ENCODE results near the gene EGFL7. TPM values are rescaled to one million over a fixed set of nuclear protein-coding genes. Genes with fewer than 3 reads are reported as not detected.

The EGFL7 gene
- total and polyA plus RNA-seq, 2 of the 13 experiments (the other 11 are each of a cell fraction or from before 2014, with no cell fraction given), result 0.20 to 5.1 TPM

DNA sequence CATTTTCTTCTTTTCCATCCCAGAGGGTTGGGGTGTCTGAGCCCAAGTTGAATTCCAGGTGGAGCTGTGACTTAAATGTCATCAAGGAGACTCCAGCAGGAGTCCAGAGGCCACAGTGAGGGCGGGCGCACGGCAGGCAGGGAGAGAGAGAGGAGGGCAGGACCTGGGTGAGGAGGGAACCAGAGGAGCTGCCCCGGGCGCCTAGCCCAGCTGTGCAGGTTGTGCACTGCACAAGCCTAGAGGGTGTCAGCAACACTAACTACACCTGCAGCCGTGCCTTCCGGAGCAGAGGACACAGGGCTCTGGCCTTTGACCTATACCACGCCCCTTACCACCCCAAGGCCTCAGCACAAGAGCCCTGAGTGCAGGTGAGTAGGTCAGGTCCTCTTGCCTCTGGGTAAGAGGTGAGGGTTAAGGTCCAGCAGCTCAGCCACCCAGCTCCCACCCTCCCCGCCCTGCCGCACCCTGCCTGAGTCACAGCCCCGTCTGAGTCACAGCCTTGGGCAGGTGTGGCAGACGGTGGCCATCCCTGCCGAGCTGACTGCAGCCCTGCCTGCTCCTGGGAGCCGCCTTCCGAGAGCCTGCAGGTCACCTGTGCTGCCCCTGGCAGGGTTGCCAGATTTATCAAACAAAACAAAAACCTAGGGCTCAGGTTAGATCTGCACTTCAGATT lies 30.9 kb downstream of the EGFL7 start (continued):
- peak; percentile 88 for TF ChIP-seq SALL1 (CRISPR knock-in tag; IDR thresholded peaks at IDR 0.05)
- no peak for TF ChIP-seq ZNF704 (CRISPR knock-in tag; IDR thresholded peaks at IDR 0.05; ENCODE audit: borderline replicate concordance)
- TF ChIP-seq EZH2 (conservative IDR thresholded peaks at IDR 0.05; ENCODE audit: low read depth, low read length), result no peak
- no peak for TF ChIP-seq ZNF274 (CRISPR knock-in tag; IDR thresholded peaks at IDR 0.05)
- TF ChIP-seq ISX (CRISPR knock-in tag; conservative IDR thresholded peaks at IDR 0.05), result no peak
- no peak for TF ChIP-seq ZNF674 (CRISPR knock-in tag; IDR thresholded peaks at IDR 0.05; ENCODE audit: low read depth)
- peak; percentile 96 for TF ChIP-seq ZNF670 (CRISPR knock-in tag; IDR thresholded peaks at IDR 0.05; ENCODE audit: borderline replicate concordance)
- TF ChIP-seq, protein P1, sequence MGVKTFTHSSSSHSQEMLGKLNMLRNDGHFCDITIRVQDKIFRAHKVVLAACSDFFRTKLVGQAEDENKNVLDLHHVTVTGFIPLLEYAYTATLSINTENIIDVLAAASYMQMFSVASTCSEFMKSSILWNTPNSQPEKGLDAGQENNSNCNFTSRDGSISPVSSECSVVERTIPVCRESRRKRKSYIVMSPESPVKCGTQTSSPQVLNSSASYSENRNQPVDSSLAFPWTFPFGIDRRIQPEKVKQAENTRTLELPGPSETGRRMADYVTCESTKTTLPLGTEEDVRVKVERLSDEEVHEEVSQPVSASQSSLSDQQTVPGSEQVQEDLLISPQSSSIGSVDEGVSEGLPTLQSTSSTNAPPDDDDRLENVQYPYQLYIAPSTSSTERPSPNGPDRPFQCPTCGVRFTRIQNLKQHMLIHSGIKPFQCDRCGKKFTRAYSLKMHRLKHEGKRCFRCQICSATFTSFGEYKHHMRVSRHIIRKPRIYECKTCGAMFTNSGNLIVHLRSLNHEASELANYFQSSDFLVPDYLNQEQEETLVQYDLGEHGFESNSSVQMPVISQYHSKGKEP (CRISPR knock-in tag; IDR thresholded peaks at IDR 0.05), result no peak
- TF ChIP-seq ZNF746 (CRISPR knock-in tag; IDR thresholded peaks at IDR 0.05), result no peak
- no peak for TF ChIP-seq ZNF678 (CRISPR knock-in tag; IDR thresholded peaks at IDR 0.05)
- TF ChIP-seq SNAPC2 (CRISPR knock-in tag; IDR thresholded peaks at IDR 0.05), result 0 out of 2 replicates have a peak, but pooled peaks have one; percentile 37
- peak; percentile 98 for TF ChIP-seq SKIL (CRISPR knock-in tag; IDR thresholded peaks at IDR 0.05; ENCODE audit: borderline replicate concordance)
- TF ChIP-seq, protein P2, sequence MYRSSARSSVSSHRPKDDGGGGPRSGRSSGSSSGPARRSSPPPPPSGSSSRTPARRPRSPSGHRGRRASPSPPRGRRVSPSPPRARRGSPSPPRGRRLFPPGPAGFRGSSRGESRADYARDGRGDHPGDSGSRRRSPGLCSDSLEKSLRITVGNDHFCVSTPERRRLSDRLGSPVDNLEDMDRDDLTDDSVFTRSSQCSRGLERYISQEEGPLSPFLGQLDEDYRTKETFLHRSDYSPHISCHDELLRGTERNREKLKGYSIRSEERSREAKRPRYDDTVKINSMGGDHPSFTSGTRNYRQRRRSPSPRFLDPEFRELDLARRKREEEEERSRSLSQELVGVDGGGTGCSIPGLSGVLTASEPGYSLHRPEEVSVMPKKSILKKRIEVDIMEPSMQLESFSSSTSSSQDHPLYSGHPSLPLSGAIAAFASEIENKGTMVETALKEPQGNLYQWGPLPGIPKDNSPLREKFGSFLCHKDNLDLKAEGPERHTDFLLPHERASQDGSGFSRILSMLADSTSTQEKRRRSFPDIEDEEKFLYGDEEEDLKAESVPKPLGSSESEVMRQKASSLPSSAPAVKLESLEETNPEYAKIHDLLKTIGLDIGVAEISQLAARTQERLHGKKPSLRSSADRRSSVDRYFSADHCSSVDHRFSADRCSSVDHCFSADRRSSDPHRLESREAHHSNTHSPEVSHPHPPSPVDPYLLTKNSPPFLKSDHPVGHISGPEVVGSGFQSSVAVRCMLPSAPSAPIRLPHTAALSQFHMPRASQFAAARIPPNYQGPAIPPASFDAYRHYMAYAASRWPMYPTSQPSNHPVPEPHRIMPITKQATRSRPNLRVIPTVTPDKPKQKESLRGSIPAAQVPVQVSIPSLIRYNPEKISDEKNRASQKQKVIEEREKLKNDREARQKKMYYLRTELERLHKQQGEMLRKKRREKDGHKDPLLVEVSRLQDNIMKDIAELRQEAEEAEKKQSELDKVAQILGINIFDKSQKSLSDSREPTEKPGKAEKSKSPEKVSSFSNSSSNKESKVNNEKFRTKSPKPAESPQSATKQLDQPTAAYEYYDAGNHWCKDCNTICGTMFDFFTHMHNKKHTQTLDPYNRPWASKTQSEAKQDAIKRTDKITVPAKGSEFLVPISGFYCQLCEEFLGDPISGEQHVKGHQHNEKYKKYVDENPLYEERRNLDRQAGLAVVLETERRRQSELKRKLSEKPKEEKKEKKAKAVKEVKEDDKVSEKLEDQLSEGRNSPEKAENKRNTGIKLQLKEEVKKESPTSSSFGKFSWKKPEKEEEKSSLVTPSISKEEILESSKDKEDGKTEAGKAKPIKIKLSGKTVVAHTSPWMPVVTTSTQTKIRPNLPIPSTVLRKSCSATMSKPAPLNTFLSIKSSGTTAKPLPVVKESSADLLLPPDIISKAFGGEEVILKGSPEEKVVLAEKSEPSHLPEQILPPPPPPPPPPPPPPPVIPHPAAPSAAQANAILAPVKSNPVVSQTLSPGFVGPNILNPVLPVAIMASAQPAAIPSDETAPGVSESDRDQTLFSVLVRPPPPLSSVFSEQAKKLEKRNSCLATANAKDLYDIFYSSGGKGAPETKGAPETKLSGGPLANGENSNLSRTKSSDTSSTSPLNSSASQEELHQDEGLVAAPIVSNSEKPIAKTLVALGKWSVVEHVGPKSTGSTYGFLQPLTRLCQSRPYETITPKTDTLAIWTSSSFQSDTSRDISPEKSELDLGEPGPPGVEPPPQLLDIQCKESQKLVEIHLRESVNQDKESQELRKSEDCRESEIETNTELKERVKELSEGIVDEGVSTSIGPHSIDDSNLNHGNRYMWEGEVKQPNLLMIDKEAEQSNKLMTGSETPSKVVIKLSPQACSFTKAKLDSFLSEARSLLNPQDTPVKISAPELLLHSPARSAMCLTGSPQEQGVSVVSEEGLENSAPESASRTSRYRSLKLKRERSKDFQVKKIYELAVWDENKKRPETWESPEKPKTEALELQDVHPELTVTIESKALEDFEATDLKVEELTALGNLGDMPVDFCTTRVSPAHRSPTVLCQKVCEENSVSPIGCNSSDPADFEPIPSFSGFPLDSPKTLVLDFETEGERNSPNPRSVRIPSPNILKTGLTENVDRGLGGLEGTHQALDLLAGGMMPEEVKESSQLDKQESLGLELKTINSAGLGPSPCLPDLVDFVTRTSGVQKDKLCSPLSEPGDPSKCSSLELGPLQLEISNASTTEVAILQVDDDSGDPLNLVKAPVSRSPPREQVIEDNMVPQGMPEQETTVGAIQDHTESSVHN (CRISPR knock-in tag; IDR thresholded peaks at IDR 0.05), result no peak
- no peak for TF ChIP-seq NFIB (CRISPR knock-in tag; IDR thresholded peaks at IDR 0.05; ENCODE audit: borderline replicate concordance)
- no peak for TF ChIP-seq YEATS4 (CRISPR knock-in tag; IDR thresholded peaks at IDR 0.05; ENCODE audit: borderline replicate concordance)
- TF ChIP-seq ZNF850 (CRISPR knock-in tag; conservative IDR thresholded peaks at IDR 0.05), result no peak

Data from HepG2 (cell line).